Measurements from ENCODE around the gene OBSCN. TPM values are rescaled to one million over a fixed set of nuclear protein-coding genes. Genes with fewer than 3 reads are reported as not detected.
A peak's percentile ranks its signal among the peaks of the same experiment; 100 is the strongest.

The OBSCN gene
- total RNA-seq, 1 donor from 2014 or later: 5.1 TPM

DNA sequence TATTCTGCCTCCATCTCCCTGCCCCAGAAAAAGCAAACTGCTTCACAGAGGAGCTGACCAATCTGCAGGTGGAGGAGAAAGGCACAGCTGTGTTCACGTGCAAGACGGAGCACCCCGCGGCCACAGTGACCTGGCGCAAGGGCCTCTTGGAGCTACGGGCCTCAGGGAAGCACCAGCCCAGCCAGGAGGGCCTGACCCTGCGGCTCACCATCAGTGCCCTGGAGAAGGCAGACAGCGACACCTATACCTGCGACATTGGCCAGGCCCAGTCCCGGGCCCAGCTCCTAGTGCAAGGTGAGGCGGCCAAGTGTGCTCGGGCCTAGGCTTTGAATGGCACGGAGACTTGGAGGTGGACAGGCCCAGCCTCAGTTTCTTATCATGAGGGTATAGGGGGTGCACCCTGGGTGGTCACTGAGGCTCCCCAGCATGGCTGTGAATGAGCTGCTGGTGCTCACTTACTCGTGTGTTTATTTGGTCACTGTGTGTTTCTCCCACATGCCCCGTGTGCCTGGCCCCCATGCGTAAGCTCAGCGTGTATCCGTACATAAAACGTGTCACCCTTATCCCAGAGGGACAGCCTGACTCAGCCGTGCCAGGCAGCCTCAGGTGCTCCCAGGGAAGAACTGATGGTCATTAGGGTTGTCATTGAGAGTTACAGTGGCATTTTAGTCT, 75.8 kb downstream of the OBSCN start:
- H3K27ac Mint-ChIP-seq: peak overlapping the region; percentile 86
- peaks cover 4% of the 10 kb centered on the region for H3K4me1 Mint-ChIP-seq
- no peaks in the 10 kb centered on the region for H3K4me1 ChIP-seq
- H3K9me3 ChIP-seq (ENCODE audit: low read depth): no peaks in the 10 kb centered on the region
- H3K9me3 Mint-ChIP-seq: no peaks in the 10 kb centered on the region
- no peak for TF ChIP-seq EZH2 (IDR thresholded peaks at IDR 0.05)
- TF ChIP-seq, protein P1, sequence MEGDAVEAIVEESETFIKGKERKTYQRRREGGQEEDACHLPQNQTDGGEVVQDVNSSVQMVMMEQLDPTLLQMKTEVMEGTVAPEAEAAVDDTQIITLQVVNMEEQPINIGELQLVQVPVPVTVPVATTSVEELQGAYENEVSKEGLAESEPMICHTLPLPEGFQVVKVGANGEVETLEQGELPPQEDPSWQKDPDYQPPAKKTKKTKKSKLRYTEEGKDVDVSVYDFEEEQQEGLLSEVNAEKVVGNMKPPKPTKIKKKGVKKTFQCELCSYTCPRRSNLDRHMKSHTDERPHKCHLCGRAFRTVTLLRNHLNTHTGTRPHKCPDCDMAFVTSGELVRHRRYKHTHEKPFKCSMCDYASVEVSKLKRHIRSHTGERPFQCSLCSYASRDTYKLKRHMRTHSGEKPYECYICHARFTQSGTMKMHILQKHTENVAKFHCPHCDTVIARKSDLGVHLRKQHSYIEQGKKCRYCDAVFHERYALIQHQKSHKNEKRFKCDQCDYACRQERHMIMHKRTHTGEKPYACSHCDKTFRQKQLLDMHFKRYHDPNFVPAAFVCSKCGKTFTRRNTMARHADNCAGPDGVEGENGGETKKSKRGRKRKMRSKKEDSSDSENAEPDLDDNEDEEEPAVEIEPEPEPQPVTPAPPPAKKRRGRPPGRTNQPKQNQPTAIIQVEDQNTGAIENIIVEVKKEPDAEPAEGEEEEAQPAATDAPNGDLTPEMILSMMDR (IDR thresholded peaks at IDR 0.05): no peak
- no peak for TF ChIP-seq EZH2phosphoT487 (IDR thresholded peaks at IDR 0.05)
- H2AFZ ChIP-seq (replicated peaks): no peak overlapping the region
- H3F3A ChIP-seq (ENCODE audit: low read depth): no peaks in the 10 kb centered on the region
- no peak overlapping the region for H3K4me3 Mint-ChIP-seq
- H3K36me3 Mint-ChIP-seq: peaks cover 15% of the 10 kb centered on the region
- H3K79me2 ChIP-seq (ENCODE audit: low read depth): no peaks in the 10 kb centered on the region
- H3K27me3 ChIP-seq: no peaks in the 10 kb centered on the region
- H3K4me3 ChIP-seq: no peak overlapping the region
- no peak overlapping the region for H3K4me2 ChIP-seq
- no peak overlapping the region for H3K27ac ChIP-seq
- peaks cover 5% of the 10 kb centered on the region for H3K27me3 Mint-ChIP-seq (ENCODE audit: insufficient read depth, low read depth)
- H3K36me3 ChIP-seq: no peaks in the 10 kb centered on the region
- DNase-seq (ENCODE audit: low spot score): no peak
- no peak overlapping the region for H3K9ac ChIP-seq
- H4K20me1 ChIP-seq (ENCODE audit: low read depth): no peaks in the 10 kb centered on the region

DNA sequence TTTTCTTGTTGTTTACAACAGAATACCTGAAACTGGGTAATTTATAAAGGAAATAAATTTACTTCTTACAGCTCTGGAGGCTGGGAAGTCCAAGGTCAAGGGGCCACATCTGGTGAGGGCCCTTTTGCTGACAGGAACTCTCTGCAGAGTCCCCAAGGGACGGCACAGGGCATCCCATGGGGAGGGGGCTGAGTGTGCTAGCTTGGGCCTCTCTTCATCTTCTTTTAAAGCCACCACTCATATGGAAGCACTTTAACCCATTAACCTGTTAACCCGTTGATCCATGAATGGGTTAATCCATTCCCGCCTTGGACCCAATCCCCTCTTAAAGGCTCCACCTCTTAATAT, 76.3 kb downstream of the OBSCN start:
- H3K79me2 ChIP-seq (ENCODE audit: low read depth): no peaks in the 10 kb centered on the region
- no peaks in the 10 kb centered on the region for H4K20me1 ChIP-seq (ENCODE audit: low read depth)
- Mint-ChIP-seq H3K27me3 (ENCODE audit: insufficient read depth, low read depth) (peaks cover 5% of the 10 kb centered on the region), H3K36me3 (peaks cover 15% of the 10 kb centered on the region), H3K9me3 (no peaks in the 10 kb centered on the region), H3K4me1 (peaks cover 4% of the 10 kb centered on the region), H3K4me3 (no peak overlapping the region), H3K27ac (no peak overlapping the region)
- no peaks in the 10 kb centered on the region for H3K4me1 ChIP-seq
- no peak overlapping the region for H3K9ac ChIP-seq
- no peaks in the 10 kb centered on the region for H3F3A ChIP-seq (ENCODE audit: low read depth)
- H3K27me3 ChIP-seq: no peaks in the 10 kb centered on the region
- H3K36me3 ChIP-seq: no peaks in the 10 kb centered on the region
- no peaks in the 10 kb centered on the region for H3K9me3 ChIP-seq (ENCODE audit: low read depth)
- no peak for TF ChIP-seq EZH2 (IDR thresholded peaks at IDR 0.05)
- no peak for TF ChIP-seq EZH2phosphoT487 (IDR thresholded peaks at IDR 0.05)
- TF ChIP-seq, protein P1 (IDR thresholded peaks at IDR 0.05): no peak
- H3K27ac ChIP-seq: no peak overlapping the region
- no peak overlapping the region for H2AFZ ChIP-seq (replicated peaks)
- no peak for DNase-seq (ENCODE audit: low spot score)
- no peak overlapping the region for H3K4me2 ChIP-seq
- no peak overlapping the region for H3K4me3 ChIP-seq

DNA sequence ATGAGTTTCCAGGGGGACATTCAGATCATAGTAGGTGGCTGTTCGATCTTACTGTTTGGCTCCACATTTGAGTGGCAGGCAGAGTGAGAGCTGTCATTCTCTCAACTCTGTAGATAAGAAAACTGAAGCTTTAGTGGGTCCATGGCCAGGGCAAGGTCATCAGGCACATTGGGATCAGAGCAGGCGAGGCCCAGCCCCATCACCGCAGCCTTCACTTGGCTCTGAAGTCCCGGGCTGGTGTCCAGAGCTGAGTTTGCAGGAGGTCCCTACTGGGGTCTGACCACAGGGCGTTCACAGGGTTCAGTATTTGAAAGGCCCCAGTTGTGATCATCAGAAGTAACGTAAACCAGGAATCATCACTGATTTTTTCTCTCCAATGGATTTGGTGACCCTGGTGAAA, 76.7 kb downstream of the OBSCN start:
- no peaks in the 10 kb centered on the region for H3K9me3 Mint-ChIP-seq
- Histone ChIP-seq H4K20me1 (ENCODE audit: low read depth) (no peaks in the 10 kb centered on the region), H3K9ac (no peak overlapping the region), H3K4me1 (no peaks in the 10 kb centered on the region), H3K4me2 (no peak overlapping the region), H3K4me3 (no peak overlapping the region), H3K27me3 (no peaks in the 10 kb centered on the region), H3F3A (ENCODE audit: low read depth) (no peaks in the 10 kb centered on the region), H2AFZ (replicated peaks) (no peak overlapping the region), H3K36me3 (no peaks in the 10 kb centered on the region), H3K9me3 (ENCODE audit: low read depth) (no peaks in the 10 kb centered on the region), H3K79me2 (ENCODE audit: low read depth) (no peaks in the 10 kb centered on the region), H3K27ac (no peak overlapping the region)
- peaks cover 5% of the 10 kb centered on the region for H3K27me3 Mint-ChIP-seq (ENCODE audit: insufficient read depth, low read depth)
- H3K4me1 Mint-ChIP-seq: peaks cover 4% of the 10 kb centered on the region
- TF ChIP-seq EZH2phosphoT487 (IDR thresholded peaks at IDR 0.05) (no peak), EZH2 (IDR thresholded peaks at IDR 0.05) (no peak)
- TF ChIP-seq, protein P1 (IDR thresholded peaks at IDR 0.05): no peak
- peaks cover 15% of the 10 kb centered on the region for H3K36me3 Mint-ChIP-seq
- H3K4me3 Mint-ChIP-seq: no peak overlapping the region
- no peak overlapping the region for H3K27ac Mint-ChIP-seq
- DNase-seq (ENCODE audit: low spot score): no peak
